PC-3 (cell line): ENCODE measurements around the gene SMYD3. TPM values are rescaled to one million over a fixed set of nuclear protein-coding genes. Genes with fewer than 3 reads are reported as not detected.

Experiments used
- ATAC-seq: fragments of 200-7000 bp; cut with Tn5 transposase; 2 replicates; pipeline ENCODE4 v1.9.1; 2020; ENCODE audit warnings: mild to moderate bottlenecking, moderate library complexity
- BruUV-seq: library from RNA; stranded (reverse); fragments of 400-500 nt; replicated peaks from 2 replicates; lab custom pipeline; 2021; lab: Mats Ljungman, UMichigan
- CTCF ChIA-PET: fragments of 300-600 bp; sonication (Branson Sonifier 250); formaldehyde crosslinking; loops from one replicate; lab custom pipeline; 2022; ENCODE audit warnings: antibody characterized with exemption; lab: Charles Lee
- POLR2A ChIA-PET: fragments of 300-600 bp; sonication (Branson Sonifier 250); formaldehyde crosslinking; loops from one replicate; lab custom pipeline; 2022; ENCODE audit warnings: antibody characterized with exemption; ENCODE audit not compliant: unreplicated experiment; lab: Charles Lee
- DNase-seq: peaks from one replicate; pipeline ENCODE4 v3.0.0-alpha.2; 2015
- H2AFZ ChIP-seq: fragments of 300-600 bp; sonication (generic); 2 replicates; pipeline ENCODE4 v1.6.0; 2016; ENCODE audit warnings: antibody characterized with exemption, low read length
- H3F3A ChIP-seq: fragments of 300-600 bp; sonication (generic); one replicate; pipeline ENCODE4 v1.6.0; 2017; ENCODE audit warnings: antibody characterized with exemption, low read length, control low read depth, mild to moderate bottlenecking; ENCODE audit not compliant: unreplicated experiment
- H3K27ac ChIP-seq: fragments of 300-600 bp; sonication (generic); 2 replicates; pipeline ENCODE4 v1.5.1; 2016; ENCODE audit warnings: mild to moderate bottlenecking, low read length
- H3K27me3 ChIP-seq: fragments of 300-600 bp; sonication (generic); 2 replicates; pipeline ENCODE4 v1.6.1; 2016; ENCODE audit warnings: low read length, mixed read lengths
- H3K36me3 ChIP-seq: fragments of 300-600 bp; sonication (generic); 2 replicates; pipeline ENCODE4 v1.6.1; 2016; ENCODE audit warnings: low read depth, mixed run types, low read length, mixed read lengths
- H3K4me1 ChIP-seq: fragments of 300-600 bp; sonication (generic); 2 replicates; pipeline ENCODE4 v1.5.1; 2016; ENCODE audit warnings: low read length; ENCODE audit not compliant: insufficient read depth
- H3K4me2 ChIP-seq: fragments of 300-600 bp; sonication (generic); 2 replicates; pipeline ENCODE4 v1.6.0; 2016; ENCODE audit warnings: low read length
- H3K4me3 ChIP-seq: fragments of 300-600 bp; sonication (generic); 2 replicates; pipeline ENCODE4 v1.5.1; 2016; ENCODE audit warnings: mild to moderate bottlenecking, low read length, mixed read lengths
- H3K79me2 ChIP-seq: fragments of 300-600 bp; sonication (generic); 2 replicates; pipeline ENCODE4 v1.6.1; 2017; ENCODE audit warnings: low read length, mixed read lengths
- H3K9ac ChIP-seq: fragments of 300-600 bp; sonication (generic); 2 replicates; pipeline ENCODE4 v1.6.0; 2016; ENCODE audit warnings: mild to moderate bottlenecking, low read length
- H3K9me2 ChIP-seq: fragments of 300-600 bp; sonication (generic); replicated peaks from 2 replicates; pipeline ENCODE4 v1.6.1; 2016; ENCODE audit warnings: mixed run types, low read length, mixed read lengths
- H3K9me3 ChIP-seq: fragments of 300-600 bp; sonication (generic); 2 replicates; pipeline ENCODE4 v1.6.1; 2016; ENCODE audit warnings: low read length, mixed read lengths
- H4K20me1 ChIP-seq: fragments of 300-600 bp; sonication (generic); 2 replicates; pipeline ENCODE4 v1.6.1; 2016; ENCODE audit warnings: low read length, mixed read lengths
- CTCF ChIP-seq: fragments of 300-600 bp; sonication (generic); conservative IDR thresholded peaks from 2 replicates; pipeline ENCODE4 v1.5.1; 2017; ENCODE audit warnings: antibody characterized with exemption, low read depth, mild to moderate bottlenecking, low read length
- EZH2 ChIP-seq: fragments of 300-600 bp; sonication (generic); IDR thresholded peaks from one replicate; pipeline ENCODE4 v1.6.1; 2017; ENCODE audit warnings: antibody characterized with exemption, mild to moderate bottlenecking, low read length; ENCODE audit not compliant: unreplicated experiment
- EZH2phosphoT487 ChIP-seq: fragments of 300-600 bp; sonication (generic); IDR thresholded peaks from 2 replicates; pipeline ENCODE4 v1.6.1; 2018; ENCODE audit warnings: mild to moderate bottlenecking, antibody characterized with exemption, low read length, borderline replicate concordance
- intact Hi-C: fragments of 100-400 bp; cut with micrococcal nuclease; formaldehyde crosslinking; loops from 2 replicates; pipeline ENCODE4 v1.9.0; 2023
- total RNA-seq: library from RNA; depleted of rRNA; stranded (reverse); fragments of >200 nt; gene quantifications from 2 replicates; pipeline ENCODE4 v1.2.3, GENCODE V29; 2014

Gene SMYD3
- total RNA-seq, 1 experiment from 2014 or later: 33.0 TPM

- BruUV-seq: no TSS peak
- H3K4me1 ChIP-seq: no peaks in the 10 kb centered on the region
- no peak overlapping the region for H3K9ac ChIP-seq
- CTCF ChIA-PET: no interaction called here
- TF ChIP-seq CTCF: no peak
- no peak for TF ChIP-seq EZH2phosphoT487
- no peak for TF ChIP-seq EZH2
- no peaks in the 10 kb centered on the region for H3K36me3 ChIP-seq
- no peaks in the 10 kb centered on the region for H3K27me3 ChIP-seq
- ATAC-seq (no peak), DNase-seq (no peak)
- no peaks in the 10 kb centered on the region for H3K79me2 ChIP-seq
- H3K4me3 ChIP-seq: no peak overlapping the region
- H3K27ac ChIP-seq: no peak overlapping the region
- no peaks in the 10 kb centered on the region for H3K9me2 ChIP-seq
- no peaks in the 10 kb centered on the region for H3K9me3 ChIP-seq
- no peak overlapping the region for H2AFZ ChIP-seq
- intact Hi-C loops: no loop called here
- POLR2A ChIA-PET: no interaction called here
- H3F3A ChIP-seq: no peaks in the 10 kb centered on the region
- H3K4me2 ChIP-seq: no peak overlapping the region
- no peaks in the 10 kb centered on the region for H4K20me1 ChIP-seq
Observed at GRCh38 chr1:245773344-245773743, 733.7 kb downstream of the SMYD3 start.

GRCh38 chr1:245772739-245773138 is 734.3 kb downstream of the SMYD3 start:
- CTCF ChIA-PET: no interaction called here
- TF ChIP-seq EZH2phosphoT487 (no peak), CTCF (no peak), EZH2 (no peak)
- Histone ChIP-seq H3K4me3 (no peak overlapping the region), H3K36me3 (no peaks in the 10 kb centered on the region), H3K79me2 (no peaks in the 10 kb centered on the region), H2AFZ (no peak overlapping the region), H3K4me2 (no peak overlapping the region), H3F3A (no peaks in the 10 kb centered on the region), H3K9me2 (no peaks in the 10 kb centered on the region), H4K20me1 (no peaks in the 10 kb centered on the region), H3K27me3 (no peaks in the 10 kb centered on the region), H3K4me1 (no peaks in the 10 kb centered on the region), H3K9ac (no peak overlapping the region), H3K9me3 (no peaks in the 10 kb centered on the region), H3K27ac (no peak overlapping the region)
- ATAC-seq (no peak), DNase-seq (no peak)
- intact Hi-C loops: no loop called here
- POLR2A ChIA-PET: no interaction called here
- BruUV-seq: no TSS peak

- ChIA-PET CTCF (no interaction called here), POLR2A (no interaction called here)
- no peak for TF ChIP-seq EZH2phosphoT487
- TF ChIP-seq EZH2: no peak
- Histone ChIP-seq H2AFZ (no peak overlapping the region), H3K4me1 (no peaks in the 10 kb centered on the region), H3K9me3 (no peaks in the 10 kb centered on the region), H3K27me3 (no peaks in the 10 kb centered on the region), H3K36me3 (no peaks in the 10 kb centered on the region), H3K27ac (no peak overlapping the region), H3K4me3 (no peak overlapping the region), H4K20me1 (no peaks in the 10 kb centered on the region), H3F3A (no peaks in the 10 kb centered on the region), H3K9ac (no peak overlapping the region), H3K9me2 (no peaks in the 10 kb centered on the region), H3K79me2 (no peaks in the 10 kb centered on the region), H3K4me2 (no peak overlapping the region)
- no peak for DNase-seq
- intact Hi-C loops: no loop called here
- no TSS peak for BruUV-seq
- ATAC-seq: no peak
Observed at GRCh38 chr1:245772325-245772724, 734.8 kb downstream of the SMYD3 start.
